GM12878 (cell line): Measurements from ENCODE around the gene ZBTB24. TPM values are rescaled to one million over a fixed set of nuclear protein-coding genes. Genes with fewer than 3 reads are reported as not detected.

Experiments used
- ATAC-seq: fragments of 200-7000 bp; cut with Tn5 transposase; 3 replicates; pipeline ENCODE4 v1.9.1; 2020; ENCODE audit warnings: mild to moderate bottlenecking, moderate library complexity
- BruUV-seq: library from RNA; stranded (reverse); fragments of 400-500 nt; replicated peaks from 2 replicates; lab custom pipeline; 2021; lab: Mats Ljungman, UMichigan
- CTCF ChIA-PET: fragments of 300-600 bp; sonication (Branson Sonifier 250); formaldehyde crosslinking; extraction: SDS; loops from one replicate; lab custom pipeline; 2021; ENCODE audit warnings: inconsistent platforms; lab: Yijun Ruan, JAX
- POLR2A ChIA-PET: fragments of 350-600 bp; formaldehyde crosslinking; extraction: SDS; loops from one replicate; lab custom pipeline; 2021; ENCODE audit warnings: inconsistent platforms; lab: Charles Lee
- RAD21 ChIA-PET: fragments of 300-600 bp; sonication (Branson Sonifier 250); formaldehyde crosslinking; loops from one replicate; lab custom pipeline; 2023; ENCODE audit warnings: antibody characterized with exemption; ENCODE audit not compliant: unreplicated experiment; lab: Charles Lee
- SMC1A ChIA-PET: fragments of 300-600 bp; sonication (Branson Sonifier 250); formaldehyde crosslinking; loops from one replicate; lab custom pipeline; 2023; ENCODE audit not compliant: unreplicated experiment, uncharacterized antibody; lab: Charles Lee
- DNase-seq: peaks from one replicate; pipeline ENCODE4 v3.0.0-alpha.2; 2011; ENCODE audit warnings: low read depth, low spot score
- FAIRE-seq: peaks from 3 replicates; lab custom pipeline; 2011; peaks lifted over from hg19 to GRCh38; lab: Jason Lieb, UNC
- H2AFZ ChIP-seq: 2 replicates; pipeline ENCODE4 v1.6.0; 2011; ENCODE audit warnings: low read depth, low read length, control low read depth; ENCODE audit not compliant: control insufficient read depth
- H3K27ac ChIP-seq: 2 replicates; pipeline ENCODE4 v1.5.1; 2011; ENCODE audit warnings: control low read depth; ENCODE audit not compliant: control insufficient read depth, insufficient read depth
- H3K27me3 ChIP-seq, 2 experiments: replicated peaks in 1 of 2; 2 replicates each; pipeline versions ENCODE4 v1.6.0 to v1.6.1; 2011; ENCODE audit warnings: low read length in 1 of 2; ENCODE audit not compliant: control insufficient read depth in 2 of 2, insufficient read depth in 2 of 2
- H3K36me3 ChIP-seq, 2 experiments: 2 replicates each; pipeline ENCODE4 v1.5.1; 2011; ENCODE audit warnings: low read length in 1 of 2; ENCODE audit not compliant: control insufficient read depth in 2 of 2, insufficient read depth in 2 of 2
- H3K4me1 ChIP-seq: 2 replicates; pipeline ENCODE4 v1.6.1; 2011; ENCODE audit warnings: mild to moderate bottlenecking, low read length, moderate library complexity, mixed read lengths; ENCODE audit not compliant: control insufficient read depth, insufficient read depth
- H3K4me2 ChIP-seq: 2 replicates; pipeline ENCODE4 v1.6.0; 2011; ENCODE audit warnings: control low read depth; ENCODE audit not compliant: control insufficient read depth, insufficient read depth
- H3K4me3 ChIP-seq: fragments of 200-600 bp; sonication (generic); 2 replicates; pipeline ENCODE4 v1.5.1; 2016
- H3K79me2 ChIP-seq: 2 replicates; pipeline ENCODE4 v1.6.0; 2011; ENCODE audit warnings: low read length; ENCODE audit not compliant: control insufficient read depth, insufficient read depth
- H3K9ac ChIP-seq: 2 replicates; pipeline ENCODE4 v1.8.0; 2011; ENCODE audit warnings: low read length, control low read depth, mixed read lengths; ENCODE audit not compliant: control insufficient read depth, insufficient read depth
- H3K9me3 ChIP-seq: replicated peaks from 3 replicates; pipeline ENCODE4 v1.5.1; 2011; ENCODE audit warnings: mild to moderate bottlenecking, low read length; ENCODE audit not compliant: control insufficient read depth, insufficient read depth
- H4K20me1 ChIP-seq: 2 replicates; pipeline ENCODE4 v1.6.0; 2011; ENCODE audit not compliant: control insufficient read depth, insufficient read depth
- BCLAF1 ChIP-seq: fragments of 450-650 bp; IDR thresholded peaks from 2 replicates; pipeline ENCODE4 v1.6.1; 2017; ENCODE audit warnings: antibody characterized with exemption, mild to moderate bottlenecking, moderate library complexity
- BMI1 ChIP-seq: fragments of 450-650 bp; IDR thresholded peaks from 2 replicates; pipeline ENCODE4 v1.6.1; 2016; ENCODE audit warnings: mild to moderate bottlenecking, moderate library complexity, borderline replicate concordance
- CEBPZ ChIP-seq: fragments of 150-350 bp; IDR thresholded peaks from 2 replicates; pipeline ENCODE4 v1.6.1; 2016; ENCODE audit warnings: low read depth, low read length
- EED ChIP-seq: sonication (generic); IDR thresholded peaks from 2 replicates; pipeline ENCODE4 v1.6.1; 2016; ENCODE audit warnings: antibody characterized with exemption, low read depth
- ESRRA ChIP-seq: IDR thresholded peaks from 2 replicates; pipeline ENCODE4 v1.6.1; 2012; ENCODE audit warnings: mild to moderate bottlenecking, low read length, improper control_type of control experiment
- POLR2AphosphoS2 ChIP-seq: IDR thresholded peaks from 2 replicates; pipeline ENCODE4 v1.6.1; 2011; ENCODE audit warnings: low read depth, mild to moderate bottlenecking, low read length, improper control_type of control experiment, moderate library complexity
- POLR2AphosphoS5 ChIP-seq: IDR thresholded peaks from 2 replicates; pipeline ENCODE4 v1.6.1; 2011; ENCODE audit warnings: mild to moderate bottlenecking, low read length, inconsistent platforms
- RAD51 ChIP-seq: fragments of 450-650 bp; IDR thresholded peaks from 2 replicates; pipeline ENCODE4 v1.6.1; 2016; ENCODE audit warnings: moderate library complexity, mild to moderate bottlenecking, inconsistent platforms
- RBBP5 ChIP-seq: fragments of 200-600 bp; sonication (generic); conservative IDR thresholded peaks from 2 replicates; pipeline ENCODE4 v1.6.1; 2016
- RCOR1 ChIP-seq: conservative IDR thresholded peaks from 2 replicates; pipeline ENCODE4 v1.6.1; 2012; ENCODE audit warnings: low read depth, low read length, improper control_type of control experiment
- RELA ChIP-seq: fragments of 450-650 bp; IDR thresholded peaks from 2 replicates; pipeline ENCODE4 v1.8.0; 2014; ENCODE audit warnings: borderline replicate concordance; ENCODE audit not compliant: partially characterized antibody
- SMAD1 ChIP-seq: fragments of 450-650 bp; IDR thresholded peaks from 2 replicates; pipeline ENCODE4 v1.6.1; 2018; ENCODE audit warnings: mild to moderate bottlenecking, low read depth; ENCODE audit not compliant: partially characterized antibody
- SUPT20H ChIP-seq: IDR thresholded peaks from 2 replicates; pipeline ENCODE4 v1.6.1; 2011; ENCODE audit warnings: low read depth, mild to moderate bottlenecking, low read length, moderate library complexity, borderline replicate concordance; ENCODE audit not compliant: control insufficient read depth
- TCF12 ChIP-seq: IDR thresholded peaks from 2 replicates; pipeline ENCODE4 v1.6.1; 2011; ENCODE audit warnings: low read depth, mild to moderate bottlenecking, low read length
- USF2 ChIP-seq: IDR thresholded peaks from 2 replicates; pipeline ENCODE4 v1.6.1; 2011; ENCODE audit warnings: low read depth, low read length, improper control_type of control experiment, borderline replicate concordance
- ZNF622 ChIP-seq: fragments of 450-650 bp; IDR thresholded peaks from 2 replicates; pipeline ENCODE4 v1.6.1; 2017; ENCODE audit warnings: mild to moderate bottlenecking, inconsistent platforms
- ZSCAN29 ChIP-seq: fragments of 450-650 bp; IDR thresholded peaks from 2 replicates; pipeline ENCODE4 v1.6.1; 2017; ENCODE audit warnings: mild to moderate bottlenecking, moderate library complexity
- WGBS: methylation state at CpG from one replicate; pipeline ENCODE4 v1.1.6; 2016; ENCODE audit warnings: low lambda C conversion rate; ENCODE audit not compliant: insufficient replicate concordance, insufficient coverage; ENCODE audit errors: missing lambda C conversion rate; 5-methylcytosine and 5-hydroxymethylcytosine counted together
- in situ Hi-C: fragments of 300-500 bp; cut with MboI; formaldehyde crosslinking; loops from 9 replicates; pipeline ENCODE4 v1.14.3; 2018; ENCODE audit warnings: mixed read lengths
- intact Hi-C: fragments of 100-400 bp; cut with micrococcal nuclease; formaldehyde crosslinking; loops from one replicate; pipeline ENCODE4 v1.14.2; 2022; ENCODE audit not compliant: unreplicated experiment
- polyA plus RNA-seq, 11 experiments: library from polyadenylated mRNA; depleted of rRNA in 4 of 11; unstranded in 6 of 11; stranded (reverse) in 5 of 11; fragments of >200 nt; fragmentation: Nextera tagmentation in 4 of 11; fragmentation: Illumina TruSeq in 1 of 11; extraction: Ambion mirVana in 4 of 11; extraction: Trizol in 1 of 11; gene quantifications; 1 replicate in 1 of 11; 2 replicates in 10 of 11; pipeline versions ENCODE4 v1.2.1 to v1.2.3, GENCODE V29; 2011 to 2016; ENCODE audit warnings: inconsistent platforms in 2 of 11, missing spikeins in 2 of 11, low read depth in 1 of 11
- total RNA-seq, 4 experiments: library from RNA; depleted of rRNA in 3 of 4; stranded (reverse); fragments of >200 nt in 3 of 4; fragmentation: Illumina TruSeq in 1 of 4; extraction: Trizol in 1 of 4; gene quantifications; 2 replicates each; pipeline versions ENCODE4 v1.2.1 to v1.2.3, GENCODE V29; 2013 to 2021

Gene ZBTB24
- total and polyA plus RNA-seq, 10 of the 15 experiments (the other 5 are each of a cell fraction or from before 2014, with no cell fraction given) = 2.9 to 17.7 (median 8.5) TPM

GRCh38 chr6:109449064-109449794 is 33.8 kb downstream of the ZBTB24 start:
- FAIRE-seq = no peak
- in situ Hi-C loops = no loop called here
- Histone ChIP-seq H3K36me3 (peaks cover 11 to 18% of the 10 kb centered on the region in 2 experiments), H3K27ac (no peak overlapping the region), H3K4me2 (no peak overlapping the region), H3K79me2 (peaks cover 14% of the 10 kb centered on the region), H2AFZ (no peak overlapping the region), H3K9me3 (no peaks in the 10 kb centered on the region), H3K27me3 (no peaks in the 10 kb centered on the region), H4K20me1 (no peaks in the 10 kb centered on the region), H3K4me1 (peaks cover 20% of the 10 kb centered on the region)
- SMC1A ChIA-PET = interaction anchor here (1.0 to 2.2 kb wide), 4 partner anchors 8 to 42 kb away, joined by 3 to 6 read pairs (median 4); no protein-coding TSS in a partner anchor
- WGBS = 88% methylated on average over 17 of the region's 19 CpGs
- DNase-seq = no peak
- CTCF ChIA-PET = interaction anchor here (1.4 to 2.6 kb wide), 2 partner anchors 8 to 31 kb away, joined by 5 to 10 read pairs; partner anchors contain the start of genes PPIL6 and SMPD2
- no peak for ATAC-seq
- BruUV-seq = no TSS peak
- intact Hi-C loops = no loop called here
- RAD21 ChIA-PET = interaction anchor here (1.2 kb wide), 1 partner anchor 66 kb away, joined by 3 read pairs; no protein-coding TSS in a partner anchor
- POLR2A ChIA-PET = interaction anchor here (1.0 to 1.2 kb wide), 2 partner anchors 8 to 33 kb away, joined by 3 read pairs; partner anchors contain the start of gene ZBTB24
- no peak for TF ChIP-seq BCLAF1
- no peak for TF ChIP-seq SUPT20H
- no peak for TF ChIP-seq RBBP5
- TF ChIP-seq BMI1 = no peak
- TF ChIP-seq RCOR1 = no peak
- no peak for TF ChIP-seq ZSCAN29
- TF ChIP-seq USF2 = no peak
- no peak for TF ChIP-seq RAD51
- TF ChIP-seq TCF12 = no peak
- TF ChIP-seq ZNF622 = no peak
- no peak for TF ChIP-seq POLR2AphosphoS5
- TF ChIP-seq ESRRA = no peak
- no peak for TF ChIP-seq RELA
- no peak for TF ChIP-seq SMAD1
- no peak for TF ChIP-seq POLR2AphosphoS2
- no peak for TF ChIP-seq EED
- no peak for TF ChIP-seq CEBPZ
- TF ChIP-seq, all 136 proteins: peak for 0
- Histone ChIP-seq H3K9ac (no peak overlapping the region), H3K4me3 (no peak overlapping the region)
